Spleen (tissue), 11 donors: ENCODE data around the gene SHTN1. TPM values are rescaled to one million over a fixed set of nuclear protein-coding genes. Genes with fewer than 3 reads are reported as not detected.

Experiments used
- DNase-seq: peaks from one replicate; pipeline ENCODE4 v3.0.0-alpha.2; 2020
- H3K27ac ChIP-seq, 8 donors: fragments of 200-600 bp; sonication (generic) in 7 of 8; 1 replicate in 4 of 8; 2 replicates in 4 of 8; pipeline versions ENCODE4 v1.5.0 to v1.8.0; 2016 to 2021; ENCODE audit warnings: inconsistent platforms in 4 of 8, mild to moderate bottlenecking in 4 of 8, moderate library complexity in 1 of 8
- H3K27me3 ChIP-seq, 7 donors: fragments of 200-600 bp; sonication (generic) in 6 of 7; replicated peaks in 1 of 7; 1 replicate in 4 of 7; 2 replicates in 3 of 7; pipeline versions ENCODE4 v1.5.0 to v1.8.0; 2016 to 2021; ENCODE audit warnings: inconsistent platforms in 3 of 7, mild to moderate bottlenecking in 1 of 7
- H3K36me3 ChIP-seq, 6 donors: fragments of 200-600 bp; sonication (generic) in 5 of 6; 1 replicate in 4 of 6; 2 replicates in 2 of 6; pipeline versions ENCODE4 v1.5.0 to v1.8.0; 2016 to 2021; ENCODE audit warnings: inconsistent platforms in 2 of 6
- H3K4me1 ChIP-seq, 6 donors: fragments of 200-600 bp; sonication (generic) in 5 of 6; 1 replicate in 3 of 6; 2 replicates in 3 of 6; pipeline versions ENCODE4 v1.5.0 to v1.8.0; 2016 to 2021; ENCODE audit warnings: inconsistent platforms in 3 of 6
- H3K4me3 ChIP-seq, 8 donors: fragments of 200-600 bp; sonication (generic) in 7 of 8; 1 replicate in 4 of 8; 2 replicates in 4 of 8; pipeline versions ENCODE4 v1.5.0 to v1.8.0; 2016 to 2021; ENCODE audit warnings: inconsistent platforms in 4 of 8, mild to moderate bottlenecking in 4 of 8, moderate library complexity in 2 of 8
- H3K9me3 ChIP-seq, 8 donors: fragments of 200-600 bp; sonication (generic) in 7 of 8; 1 replicate in 4 of 8; 2 replicates in 4 of 8; pipeline versions ENCODE4 v1.5.0 to v1.8.0; 2016 to 2021; ENCODE audit warnings: inconsistent platforms in 4 of 8
- POLR2A ChIP-seq, 3 donors: fragments of 450-650 bp; IDR thresholded peaks; one replicate each; pipeline ENCODE4 v1.5.1; 2017; ENCODE audit warnings: antibody characterized with exemption in 3 of 3, mild to moderate bottlenecking in 1 of 3
- POLR2AphosphoS5 ChIP-seq, 3 donors: sonication (generic); formaldehyde crosslinking; IDR thresholded peaks; one replicate each; pipeline ENCODE4 v1.5.1; 2017; ENCODE audit warnings: antibody characterized with exemption in 3 of 3
- WGBS, 5 donors: extraction: QIAGEN DNeasy Blood & Tissue Kit in 3 of 5; methylation state at CpG; one replicate each; pipeline versions ENCODE4 v1.1.5 to v1.1.7; 2013 to 2018; 5-methylcytosine and 5-hydroxymethylcytosine counted together
- intact Hi-C: fragments of 100-400 bp; cut with DNase I; formaldehyde crosslinking; loops from one replicate; pipeline ENCODE4 v1.15.0; 2023; ENCODE audit warnings: low total_unique reads
- polyA plus RNA-seq, 3 donors: library from polyadenylated mRNA; stranded (reverse); fragments of 200-250 nt; gene quantifications; one replicate each; pipeline ENCODE4 v1.2.1, GENCODE V29; 2013
- total RNA-seq, 7 donors: library from RNA; depleted of rRNA in 3 of 7; stranded (reverse); fragments of >200 nt in 3 of 7; fragmentation: NEBNext Ultra II Directional in 4 of 7; extraction: Animal tissue kit (Norgen Biotek cat#: 25700) in 4 of 7; gene quantifications; one replicate each; pipeline versions ENCODE4 v1.1.0 to v1.2.1, GENCODE V29; 2016 to 2021
- TF ChIP-seq, protein P1 (sequence below), 11 experiments: fragments of 200-600 bp in 7 of 11; fragments of 450-650 bp in 4 of 11; sonication (generic) in 4 of 11; IDR thresholded peaks in 8 of 11; conservative IDR thresholded peaks in 3 of 11; 1 replicate in 7 of 11; 2 replicates in 4 of 11; pipeline versions ENCODE4 v1.4.0 to v1.8.0; 2016 to 2021; ENCODE audit warnings: antibody characterized with exemption in 11 of 11, inconsistent platforms in 4 of 11, mild to moderate bottlenecking in 1 of 11
- donor health status: healthy with polysubstance abuse.
- donor health status: DM: no; HTN: no; CAD: no; lungs with moderate emphysema.
- donor health status: DM: no; HTN: no; CAD: no.
- donor health status: Bipolar disorder and iron deficiency.
- donor health status: healthy.
- donor health status: DM: no; HTN: no; CAD: no.
- donor health status: DM: yes; HTN: yes; CAD: no.

SHTN1 gene
- total and polyA plus RNA-seq, 10 donors: 2.9 to 28.3 (median 14.7) TPM

DNA sequence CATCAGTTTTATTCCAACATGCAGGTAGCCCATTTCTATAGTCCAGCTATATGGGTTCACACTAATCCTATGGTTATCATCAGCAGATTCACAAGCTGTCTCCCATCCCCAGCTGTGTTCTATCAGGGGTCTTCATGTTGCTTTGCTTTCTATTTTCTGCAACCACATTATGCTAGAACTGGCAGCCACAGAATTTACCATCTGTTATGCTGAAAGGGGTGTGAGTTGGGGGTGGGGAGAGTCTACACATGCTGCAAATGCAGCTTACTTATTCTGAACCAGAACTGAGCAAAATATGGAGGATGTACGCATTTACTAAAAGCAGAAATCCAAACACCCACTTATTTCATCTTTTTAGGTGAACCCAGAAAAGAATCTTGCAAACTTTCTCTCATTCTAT lies 32.9 kb downstream of the SHTN1 start:
- Histone ChIP-seq H3K36me3 (peaks cover 0 to 5% (median 0%) of the 10 kb centered on the region in 6 donors), H3K4me1 (peaks cover 0 to 3% (median 0%) of the 10 kb centered on the region in 6 donors), H3K27ac (no peak overlapping the region), H3K4me3 (no peak overlapping the region), H3K27me3 (no peaks in the 10 kb centered on the region), H3K9me3 (no peaks in the 10 kb centered on the region)
- no peak for DNase-seq
- intact Hi-C loops: no loop called here
- TF ChIP-seq POLR2AphosphoS5 (IDR thresholded peaks at IDR 0.05): no peak
- no peak for TF ChIP-seq POLR2A (IDR thresholded peaks at IDR 0.05)
- TF ChIP-seq, protein P1, sequence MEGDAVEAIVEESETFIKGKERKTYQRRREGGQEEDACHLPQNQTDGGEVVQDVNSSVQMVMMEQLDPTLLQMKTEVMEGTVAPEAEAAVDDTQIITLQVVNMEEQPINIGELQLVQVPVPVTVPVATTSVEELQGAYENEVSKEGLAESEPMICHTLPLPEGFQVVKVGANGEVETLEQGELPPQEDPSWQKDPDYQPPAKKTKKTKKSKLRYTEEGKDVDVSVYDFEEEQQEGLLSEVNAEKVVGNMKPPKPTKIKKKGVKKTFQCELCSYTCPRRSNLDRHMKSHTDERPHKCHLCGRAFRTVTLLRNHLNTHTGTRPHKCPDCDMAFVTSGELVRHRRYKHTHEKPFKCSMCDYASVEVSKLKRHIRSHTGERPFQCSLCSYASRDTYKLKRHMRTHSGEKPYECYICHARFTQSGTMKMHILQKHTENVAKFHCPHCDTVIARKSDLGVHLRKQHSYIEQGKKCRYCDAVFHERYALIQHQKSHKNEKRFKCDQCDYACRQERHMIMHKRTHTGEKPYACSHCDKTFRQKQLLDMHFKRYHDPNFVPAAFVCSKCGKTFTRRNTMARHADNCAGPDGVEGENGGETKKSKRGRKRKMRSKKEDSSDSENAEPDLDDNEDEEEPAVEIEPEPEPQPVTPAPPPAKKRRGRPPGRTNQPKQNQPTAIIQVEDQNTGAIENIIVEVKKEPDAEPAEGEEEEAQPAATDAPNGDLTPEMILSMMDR (IDR thresholded peaks at IDR 0.05 in 8 of 11, conservative IDR thresholded peaks at IDR 0.05 in 3 of 11): no peak
- 86 to 100% (median 95%) methylated on average over 1 of the region's 1 CpG for WGBS, 5 donors

DNA sequence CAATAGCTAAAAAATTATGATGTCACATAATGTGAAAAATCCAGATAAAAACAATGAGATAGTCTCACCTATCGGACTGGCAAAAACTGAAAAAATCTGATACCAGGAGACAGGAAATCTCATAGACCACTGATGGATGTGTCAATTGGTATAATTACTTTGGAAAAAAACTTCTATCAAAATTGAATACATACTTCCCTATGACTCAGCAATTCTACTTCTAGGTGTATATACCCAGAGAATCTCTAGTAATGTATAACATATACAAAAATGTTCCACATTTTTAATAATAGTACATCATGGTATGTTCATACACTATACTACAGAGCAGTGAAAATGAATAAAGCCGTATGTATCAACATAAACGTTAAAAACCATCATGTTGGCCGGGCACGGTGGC lies 34.9 kb downstream of the SHTN1 start:
- DNase-seq: no peak
- TF ChIP-seq POLR2A (IDR thresholded peaks at IDR 0.05) (no peak), POLR2AphosphoS5 (IDR thresholded peaks at IDR 0.05) (no peak)
- TF ChIP-seq, protein P1 (IDR thresholded peaks at IDR 0.05 in 8 of 11, conservative IDR thresholded peaks at IDR 0.05 in 3 of 11): no peak
- no peaks in the 10 kb centered on the region for H3K9me3 ChIP-seq
- no peaks in the 10 kb centered on the region for H3K27me3 ChIP-seq
- H3K36me3 ChIP-seq: peaks cover 0 to 10% (median 0%) of the 10 kb centered on the region in 6 donors
- intact Hi-C loops: no loop called here
- WGBS, 5 donors: 93 to 97% (median 95%) methylated on average over 5 of the region's 5 CpGs
- no peak overlapping the region for H3K27ac ChIP-seq
- H3K4me3 ChIP-seq: no peak overlapping the region
- peaks cover 0 to 3% (median 0%) of the 10 kb centered on the region in 6 donors for H3K4me1 ChIP-seq

DNA sequence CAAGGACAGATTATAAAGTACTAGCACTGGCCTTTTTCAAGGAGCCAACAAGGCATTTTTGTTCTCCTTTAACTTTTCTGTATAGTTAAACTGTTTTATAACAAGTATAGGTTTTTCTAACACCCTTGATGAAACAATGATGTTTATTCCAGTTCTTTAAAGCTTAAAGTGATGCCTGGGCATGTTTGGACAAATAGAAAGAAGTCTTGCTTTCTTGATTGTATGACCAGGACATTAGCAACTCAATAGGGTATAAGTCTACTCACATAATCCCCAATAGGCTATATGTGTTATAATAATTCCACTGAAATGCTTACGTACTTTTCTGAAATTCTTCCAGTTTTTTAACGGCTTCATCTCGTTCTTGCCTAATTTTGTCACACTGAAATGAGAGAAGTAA lies 36.7 kb downstream of the SHTN1 start:
- Histone ChIP-seq H3K4me1 (no peaks in the 10 kb centered on the region), H3K4me3 (no peak overlapping the region), H3K27ac (no peak overlapping the region), H3K9me3 (no peaks in the 10 kb centered on the region), H3K27me3 (no peaks in the 10 kb centered on the region), H3K36me3 (peaks cover 0 to 10% (median 0%) of the 10 kb centered on the region in 6 donors)
- no peak for DNase-seq
- WGBS, 5 donors: 90 to 94% (median 93%) methylated on average over 3 of the region's 3 CpGs
- intact Hi-C loops: no loop called here
- TF ChIP-seq POLR2AphosphoS5 (IDR thresholded peaks at IDR 0.05) (no peak), POLR2A (IDR thresholded peaks at IDR 0.05) (no peak)
- TF ChIP-seq, protein P1 (IDR thresholded peaks at IDR 0.05 in 8 of 11, conservative IDR thresholded peaks at IDR 0.05 in 3 of 11): no peak

DNA sequence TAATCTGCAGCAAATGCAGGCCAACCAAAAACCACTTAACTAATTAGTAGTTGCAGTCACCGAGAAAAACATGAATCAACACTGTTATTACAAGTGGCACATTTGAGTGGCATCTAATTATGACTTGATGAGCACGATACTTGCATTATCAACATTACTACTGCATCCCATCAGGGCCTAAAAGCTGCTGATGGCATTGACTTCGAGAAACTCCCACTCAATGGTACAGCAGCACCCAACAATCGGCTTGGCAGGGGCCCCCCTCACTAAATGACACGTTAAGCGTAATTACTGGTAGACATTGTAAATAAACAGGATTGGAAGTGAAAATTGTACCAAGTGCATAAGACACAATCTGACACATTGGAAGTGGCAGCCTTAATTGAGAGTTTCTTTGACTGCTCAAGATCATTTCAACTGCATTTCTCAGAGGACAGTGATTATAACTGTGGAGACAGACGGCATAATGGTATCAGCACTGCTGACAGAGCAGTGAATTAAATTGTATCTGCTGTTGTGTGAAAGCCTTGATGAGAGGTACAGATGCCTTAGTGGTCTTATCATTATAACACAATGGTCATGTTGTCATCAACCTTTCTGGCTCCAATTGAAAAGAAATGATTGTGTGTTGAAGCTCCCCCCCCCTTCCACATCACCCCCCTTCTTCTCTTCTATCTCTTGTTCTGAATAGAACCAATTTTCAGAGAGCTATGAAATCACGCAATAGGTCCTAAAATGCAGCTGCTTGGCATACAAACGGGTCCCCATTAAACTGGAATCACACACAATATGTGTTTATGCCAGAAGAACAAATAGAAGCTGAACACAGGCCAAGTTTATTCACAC lies 43.4 kb downstream of the SHTN1 start:
- DNase-seq: no peak
- Histone ChIP-seq H3K9me3 (no peaks in the 10 kb centered on the region), H3K36me3 (peaks cover 0 to 6% (median 0%) of the 10 kb centered on the region in 6 donors), H3K27ac (no peak overlapping the region), H3K4me3 (no peak overlapping the region), H3K27me3 (no peaks in the 10 kb centered on the region), H3K4me1 (no peaks in the 10 kb centered on the region)
- TF ChIP-seq POLR2A (IDR thresholded peaks at IDR 0.05) (no peak), POLR2AphosphoS5 (IDR thresholded peaks at IDR 0.05) (no peak)
- TF ChIP-seq, protein P1 (IDR thresholded peaks at IDR 0.05 in 8 of 11, conservative IDR thresholded peaks at IDR 0.05 in 3 of 11): no peak
- WGBS, 5 donors: 82 to 89% (median 87%) methylated on average over 9 of the region's 9 CpGs
- intact Hi-C loops: no loop called here
